ENCODE data around the gene CTSE. TPM values are rescaled to one million over a fixed set of nuclear protein-coding genes. Genes with fewer than 3 reads are reported as not detected.

The CTSE gene
- total and polyA plus RNA-seq, 9 of the 15 experiments (the other 6 are each of a cell fraction or from before 2014, with no cell fraction given), result 0.04 to 0.18 (median 0.09) TPM; not detected in 4

GRCh38 chr1:206066479-206067171, 42.9 kb upstream of the CTSE start (continued):
- peak in 1 of 2 experiments; percentile 78; a peak in 3 of 4 replicates for TF ChIP-seq TRIM24 (IDR thresholded peaks at IDR 0.05)
- TF ChIP-seq ZSCAN29 (IDR thresholded peaks at IDR 0.05), result no peak
- TF ChIP-seq CXXC5 (CRISPR knock-in tag; IDR thresholded peaks at IDR 0.05), result peak; percentile 84
- TF ChIP-seq, protein P1, sequence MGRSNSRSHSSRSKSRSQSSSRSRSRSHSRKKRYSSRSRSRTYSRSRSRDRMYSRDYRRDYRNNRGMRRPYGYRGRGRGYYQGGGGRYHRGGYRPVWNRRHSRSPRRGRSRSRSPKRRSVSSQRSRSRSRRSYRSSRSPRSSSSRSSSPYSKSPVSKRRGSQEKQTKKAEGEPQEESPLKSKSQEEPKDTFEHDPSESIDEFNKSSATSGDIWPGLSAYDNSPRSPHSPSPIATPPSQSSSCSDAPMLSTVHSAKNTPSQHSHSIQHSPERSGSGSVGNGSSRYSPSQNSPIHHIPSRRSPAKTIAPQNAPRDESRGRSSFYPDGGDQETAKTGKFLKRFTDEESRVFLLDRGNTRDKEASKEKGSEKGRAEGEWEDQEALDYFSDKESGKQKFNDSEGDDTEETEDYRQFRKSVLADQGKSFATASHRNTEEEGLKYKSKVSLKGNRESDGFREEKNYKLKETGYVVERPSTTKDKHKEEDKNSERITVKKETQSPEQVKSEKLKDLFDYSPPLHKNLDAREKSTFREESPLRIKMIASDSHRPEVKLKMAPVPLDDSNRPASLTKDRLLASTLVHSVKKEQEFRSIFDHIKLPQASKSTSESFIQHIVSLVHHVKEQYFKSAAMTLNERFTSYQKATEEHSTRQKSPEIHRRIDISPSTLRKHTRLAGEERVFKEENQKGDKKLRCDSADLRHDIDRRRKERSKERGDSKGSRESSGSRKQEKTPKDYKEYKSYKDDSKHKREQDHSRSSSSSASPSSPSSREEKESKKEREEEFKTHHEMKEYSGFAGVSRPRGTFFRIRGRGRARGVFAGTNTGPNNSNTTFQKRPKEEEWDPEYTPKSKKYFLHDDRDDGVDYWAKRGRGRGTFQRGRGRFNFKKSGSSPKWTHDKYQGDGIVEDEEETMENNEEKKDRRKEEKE (IDR thresholded peaks at IDR 0.05; ENCODE audit: borderline replicate concordance in 1 of 2, control insufficient read depth in 1 of 2, low read depth in 2 of 2, low read length in 1 of 2), result no peak
- TF ChIP-seq LCOR (CRISPR knock-in tag; IDR thresholded peaks at IDR 0.05), result peak; percentile 35; the same call in 1 of the 2 replicates
- TF ChIP-seq MITF (IDR thresholded peaks at IDR 0.05), result peak; percentile 79
- TF ChIP-seq, protein P2, sequence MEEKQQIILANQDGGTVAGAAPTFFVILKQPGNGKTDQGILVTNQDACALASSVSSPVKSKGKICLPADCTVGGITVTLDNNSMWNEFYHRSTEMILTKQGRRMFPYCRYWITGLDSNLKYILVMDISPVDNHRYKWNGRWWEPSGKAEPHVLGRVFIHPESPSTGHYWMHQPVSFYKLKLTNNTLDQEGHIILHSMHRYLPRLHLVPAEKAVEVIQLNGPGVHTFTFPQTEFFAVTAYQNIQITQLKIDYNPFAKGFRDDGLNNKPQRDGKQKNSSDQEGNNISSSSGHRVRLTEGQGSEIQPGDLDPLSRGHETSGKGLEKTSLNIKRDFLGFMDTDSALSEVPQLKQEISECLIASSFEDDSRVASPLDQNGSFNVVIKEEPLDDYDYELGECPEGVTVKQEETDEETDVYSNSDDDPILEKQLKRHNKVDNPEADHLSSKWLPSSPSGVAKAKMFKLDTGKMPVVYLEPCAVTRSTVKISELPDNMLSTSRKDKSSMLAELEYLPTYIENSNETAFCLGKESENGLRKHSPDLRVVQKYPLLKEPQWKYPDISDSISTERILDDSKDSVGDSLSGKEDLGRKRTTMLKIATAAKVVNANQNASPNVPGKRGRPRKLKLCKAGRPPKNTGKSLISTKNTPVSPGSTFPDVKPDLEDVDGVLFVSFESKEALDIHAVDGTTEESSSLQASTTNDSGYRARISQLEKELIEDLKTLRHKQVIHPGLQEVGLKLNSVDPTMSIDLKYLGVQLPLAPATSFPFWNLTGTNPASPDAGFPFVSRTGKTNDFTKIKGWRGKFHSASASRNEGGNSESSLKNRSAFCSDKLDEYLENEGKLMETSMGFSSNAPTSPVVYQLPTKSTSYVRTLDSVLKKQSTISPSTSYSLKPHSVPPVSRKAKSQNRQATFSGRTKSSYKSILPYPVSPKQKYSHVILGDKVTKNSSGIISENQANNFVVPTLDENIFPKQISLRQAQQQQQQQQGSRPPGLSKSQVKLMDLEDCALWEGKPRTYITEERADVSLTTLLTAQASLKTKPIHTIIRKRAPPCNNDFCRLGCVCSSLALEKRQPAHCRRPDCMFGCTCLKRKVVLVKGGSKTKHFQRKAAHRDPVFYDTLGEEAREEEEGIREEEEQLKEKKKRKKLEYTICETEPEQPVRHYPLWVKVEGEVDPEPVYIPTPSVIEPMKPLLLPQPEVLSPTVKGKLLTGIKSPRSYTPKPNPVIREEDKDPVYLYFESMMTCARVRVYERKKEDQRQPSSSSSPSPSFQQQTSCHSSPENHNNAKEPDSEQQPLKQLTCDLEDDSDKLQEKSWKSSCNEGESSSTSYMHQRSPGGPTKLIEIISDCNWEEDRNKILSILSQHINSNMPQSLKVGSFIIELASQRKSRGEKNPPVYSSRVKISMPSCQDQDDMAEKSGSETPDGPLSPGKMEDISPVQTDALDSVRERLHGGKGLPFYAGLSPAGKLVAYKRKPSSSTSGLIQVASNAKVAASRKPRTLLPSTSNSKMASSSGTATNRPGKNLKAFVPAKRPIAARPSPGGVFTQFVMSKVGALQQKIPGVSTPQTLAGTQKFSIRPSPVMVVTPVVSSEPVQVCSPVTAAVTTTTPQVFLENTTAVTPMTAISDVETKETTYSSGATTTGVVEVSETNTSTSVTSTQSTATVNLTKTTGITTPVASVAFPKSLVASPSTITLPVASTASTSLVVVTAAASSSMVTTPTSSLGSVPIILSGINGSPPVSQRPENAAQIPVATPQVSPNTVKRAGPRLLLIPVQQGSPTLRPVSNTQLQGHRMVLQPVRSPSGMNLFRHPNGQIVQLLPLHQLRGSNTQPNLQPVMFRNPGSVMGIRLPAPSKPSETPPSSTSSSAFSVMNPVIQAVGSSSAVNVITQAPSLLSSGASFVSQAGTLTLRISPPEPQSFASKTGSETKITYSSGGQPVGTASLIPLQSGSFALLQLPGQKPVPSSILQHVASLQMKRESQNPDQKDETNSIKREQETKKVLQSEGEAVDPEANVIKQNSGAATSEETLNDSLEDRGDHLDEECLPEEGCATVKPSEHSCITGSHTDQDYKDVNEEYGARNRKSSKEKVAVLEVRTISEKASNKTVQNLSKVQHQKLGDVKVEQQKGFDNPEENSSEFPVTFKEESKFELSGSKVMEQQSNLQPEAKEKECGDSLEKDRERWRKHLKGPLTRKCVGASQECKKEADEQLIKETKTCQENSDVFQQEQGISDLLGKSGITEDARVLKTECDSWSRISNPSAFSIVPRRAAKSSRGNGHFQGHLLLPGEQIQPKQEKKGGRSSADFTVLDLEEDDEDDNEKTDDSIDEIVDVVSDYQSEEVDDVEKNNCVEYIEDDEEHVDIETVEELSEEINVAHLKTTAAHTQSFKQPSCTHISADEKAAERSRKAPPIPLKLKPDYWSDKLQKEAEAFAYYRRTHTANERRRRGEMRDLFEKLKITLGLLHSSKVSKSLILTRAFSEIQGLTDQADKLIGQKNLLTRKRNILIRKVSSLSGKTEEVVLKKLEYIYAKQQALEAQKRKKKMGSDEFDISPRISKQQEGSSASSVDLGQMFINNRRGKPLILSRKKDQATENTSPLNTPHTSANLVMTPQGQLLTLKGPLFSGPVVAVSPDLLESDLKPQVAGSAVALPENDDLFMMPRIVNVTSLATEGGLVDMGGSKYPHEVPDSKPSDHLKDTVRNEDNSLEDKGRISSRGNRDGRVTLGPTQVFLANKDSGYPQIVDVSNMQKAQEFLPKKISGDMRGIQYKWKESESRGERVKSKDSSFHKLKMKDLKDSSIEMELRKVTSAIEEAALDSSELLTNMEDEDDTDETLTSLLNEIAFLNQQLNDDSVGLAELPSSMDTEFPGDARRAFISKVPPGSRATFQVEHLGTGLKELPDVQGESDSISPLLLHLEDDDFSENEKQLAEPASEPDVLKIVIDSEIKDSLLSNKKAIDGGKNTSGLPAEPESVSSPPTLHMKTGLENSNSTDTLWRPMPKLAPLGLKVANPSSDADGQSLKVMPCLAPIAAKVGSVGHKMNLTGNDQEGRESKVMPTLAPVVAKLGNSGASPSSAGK (IDR thresholded peaks at IDR 0.05), result no peak
- TF ChIP-seq ZNF444 (CRISPR knock-in tag; IDR thresholded peaks at IDR 0.05), result no peak
- TF ChIP-seq, protein P3, sequence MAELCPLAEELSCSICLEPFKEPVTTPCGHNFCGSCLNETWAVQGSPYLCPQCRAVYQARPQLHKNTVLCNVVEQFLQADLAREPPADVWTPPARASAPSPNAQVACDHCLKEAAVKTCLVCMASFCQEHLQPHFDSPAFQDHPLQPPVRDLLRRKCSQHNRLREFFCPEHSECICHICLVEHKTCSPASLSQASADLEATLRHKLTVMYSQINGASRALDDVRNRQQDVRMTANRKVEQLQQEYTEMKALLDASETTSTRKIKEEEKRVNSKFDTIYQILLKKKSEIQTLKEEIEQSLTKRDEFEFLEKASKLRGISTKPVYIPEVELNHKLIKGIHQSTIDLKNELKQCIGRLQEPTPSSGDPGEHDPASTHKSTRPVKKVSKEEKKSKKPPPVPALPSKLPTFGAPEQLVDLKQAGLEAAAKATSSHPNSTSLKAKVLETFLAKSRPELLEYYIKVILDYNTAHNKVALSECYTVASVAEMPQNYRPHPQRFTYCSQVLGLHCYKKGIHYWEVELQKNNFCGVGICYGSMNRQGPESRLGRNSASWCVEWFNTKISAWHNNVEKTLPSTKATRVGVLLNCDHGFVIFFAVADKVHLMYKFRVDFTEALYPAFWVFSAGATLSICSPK (IDR thresholded peaks at IDR 0.05; ENCODE audit: borderline replicate concordance), result no peak
